Globus pallidus (tissue), 1 donor: ENCODE measurements around the gene FHOD3.
"Not testable (repeated sequence)": the region's sequence is repeated elsewhere in the genome, so short reads cannot be mapped to it uniquely, and the experiment has no call there.

Source experiments
- DNase-seq: peaks from one replicate; pipeline ENCODE4 v3.0.0-alpha.2; 2015; ENCODE audit warnings: low spot score

The FHOD3 gene

GRCh38 chr18:36551274-36551673 is 253.8 kb downstream of the FHOD3 start:
- DNase-seq = not testable (repeated sequence)

GRCh38 chr18:36558234-36558633 is 260.7 kb downstream of the FHOD3 start:
- no peak for DNase-seq

- no peak for DNase-seq
Measured at GRCh38 chr18:36559149-36559857, 261.8 kb downstream of the FHOD3 start.

- no peak for DNase-seq
Measured at GRCh38 chr18:36560187-36560586, 262.7 kb downstream of the FHOD3 start.

- DNase-seq = no peak
Measured at GRCh38 chr18:36561046-36561445, 263.5 kb downstream of the FHOD3 start.

- no peak for DNase-seq
Measured at GRCh38 chr18:36564841-36565240, 267.3 kb downstream of the FHOD3 start.

- no peak for DNase-seq
Measured at GRCh38 chr18:36567800-36568199, 270.3 kb downstream of the FHOD3 start.

- DNase-seq = no peak
Measured at GRCh38 chr18:36568487-36568886, 271.0 kb downstream of the FHOD3 start.

- peak; percentile 32 for DNase-seq
Measured at GRCh38 chr18:36572135-36572856, 274.8 kb downstream of the FHOD3 start.

GRCh38 chr18:36576339-36576738 is 278.8 kb downstream of the FHOD3 start:
- no peak for DNase-seq

GRCh38 chr18:36578871-36579710 is 281.6 kb downstream of the FHOD3 start:
- DNase-seq = no peak

GRCh38 chr18:36580266-36580665 is 282.8 kb downstream of the FHOD3 start:
- DNase-seq = peak; percentile 11

- DNase-seq = no peak
Measured at GRCh38 chr18:36580874-36581750, 283.6 kb downstream of the FHOD3 start.

- DNase-seq = no peak
Measured at GRCh38 chr18:36582988-36583745, 285.7 kb downstream of the FHOD3 start.

GRCh38 chr18:36589857-36590543 is 292.5 kb downstream of the FHOD3 start:
- no peak for DNase-seq

GRCh38 chr18:36590621-36591580 is 293.4 kb downstream of the FHOD3 start:
- no peak for DNase-seq

GRCh38 chr18:36592282-36592681 is 294.8 kb downstream of the FHOD3 start:
- no peak for DNase-seq

- DNase-seq = no peak
Measured at GRCh38 chr18:36593001-36593400, 295.5 kb downstream of the FHOD3 start.

GRCh38 chr18:36593641-36594040 is 296.1 kb downstream of the FHOD3 start:
- no peak for DNase-seq
